Esophagus squamous epithelium (tissue), 4 donors: Measurements from ENCODE around the gene SGMS1.

Experiments
- POLR2A ChIP-seq, 4 donors: fragments of 450-650 bp; IDR thresholded peaks; one replicate each; pipeline ENCODE4 v1.6.1; 2017; ENCODE audit warnings: antibody characterized with exemption in 4 of 4, mild to moderate bottlenecking in 4 of 4, moderate library complexity in 3 of 4
- TF ChIP-seq, protein P1 (sequence below), 6 experiments: fragments of 450-650 bp in 4 of 6; fragments of 200-600 bp in 2 of 6; sonication (generic) in 2 of 6; IDR thresholded peaks; one replicate each; pipeline ENCODE4 v1.5.1; 2016 to 2019; ENCODE audit warnings: antibody characterized with exemption in 6 of 6, mild to moderate bottlenecking in 4 of 6, moderate library complexity in 4 of 6

GRCh38 chr10:50369931-50370330 lies 253.8 kb downstream of the SGMS1 start:
- TF ChIP-seq, protein P1, sequence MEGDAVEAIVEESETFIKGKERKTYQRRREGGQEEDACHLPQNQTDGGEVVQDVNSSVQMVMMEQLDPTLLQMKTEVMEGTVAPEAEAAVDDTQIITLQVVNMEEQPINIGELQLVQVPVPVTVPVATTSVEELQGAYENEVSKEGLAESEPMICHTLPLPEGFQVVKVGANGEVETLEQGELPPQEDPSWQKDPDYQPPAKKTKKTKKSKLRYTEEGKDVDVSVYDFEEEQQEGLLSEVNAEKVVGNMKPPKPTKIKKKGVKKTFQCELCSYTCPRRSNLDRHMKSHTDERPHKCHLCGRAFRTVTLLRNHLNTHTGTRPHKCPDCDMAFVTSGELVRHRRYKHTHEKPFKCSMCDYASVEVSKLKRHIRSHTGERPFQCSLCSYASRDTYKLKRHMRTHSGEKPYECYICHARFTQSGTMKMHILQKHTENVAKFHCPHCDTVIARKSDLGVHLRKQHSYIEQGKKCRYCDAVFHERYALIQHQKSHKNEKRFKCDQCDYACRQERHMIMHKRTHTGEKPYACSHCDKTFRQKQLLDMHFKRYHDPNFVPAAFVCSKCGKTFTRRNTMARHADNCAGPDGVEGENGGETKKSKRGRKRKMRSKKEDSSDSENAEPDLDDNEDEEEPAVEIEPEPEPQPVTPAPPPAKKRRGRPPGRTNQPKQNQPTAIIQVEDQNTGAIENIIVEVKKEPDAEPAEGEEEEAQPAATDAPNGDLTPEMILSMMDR (IDR thresholded peaks at IDR 0.05), result no peak
- no peak for TF ChIP-seq POLR2A (IDR thresholded peaks at IDR 0.05)
